Memory B cell (primary cell): ENCODE results near the gene IGSF10.
"Not testable (repeated sequence)": the region's sequence is repeated elsewhere in the genome, so short reads cannot be mapped to it uniquely, and the experiment has no call there.

ENCODE experiments used
- ATAC-seq: fragments of 150-1000 bp; cut with Tn5 transposase; 2 replicates; pipeline ENCODE4 v1.10.0; 2021; ENCODE audit warnings: low read depth, mild to moderate bottlenecking, moderate library complexity
- DNase-seq, 2 donors: peaks; one replicate each; pipeline ENCODE4 v3.0.0; 2022; ENCODE audit warnings: low spot score in 2 of 2
- H3K27ac Mint-ChIP-seq: one replicate; pipeline ENCODE4 v1.8.0; 2022; ENCODE audit warnings: mild to moderate bottlenecking, moderate library complexity, mixed read lengths
- H3K27me3 Mint-ChIP-seq: one replicate; pipeline ENCODE4 v1.8.0; 2022; ENCODE audit warnings: mixed read lengths
- H3K36me3 Mint-ChIP-seq: one replicate; pipeline ENCODE4 v1.8.0; 2022; ENCODE audit warnings: mild to moderate bottlenecking, mixed read lengths
- H3K4me1 Mint-ChIP-seq: one replicate; pipeline ENCODE4 v1.8.0; 2022; ENCODE audit warnings: mixed read lengths
- H3K4me3 Mint-ChIP-seq: one replicate; pipeline ENCODE4 v1.8.0; 2022; ENCODE audit warnings: mild to moderate bottlenecking, moderate library complexity, mixed read lengths
- H3K9me3 Mint-ChIP-seq: one replicate; pipeline ENCODE4 v1.8.0; 2022; ENCODE audit warnings: mixed read lengths

The IGSF10 gene

GRCh38 chr3:151460774-151461450, at the start of gene IGSF10:
IGSF10 (minus strand) TSS chr3:151461061; CDS start chr3:151458709, 2,352 bp downstream.
- Mint-ChIP-seq H3K36me3 (no peaks in the 10 kb centered on the region), H3K27me3 (peaks cover 6% of the 10 kb centered on the region), H3K9me3 (no peaks in the 10 kb centered on the region), H3K4me1 (peaks cover 3% of the 10 kb centered on the region), H3K4me3 (peak within 1 kb of the TSS; percentile 56), H3K27ac (no peak within 1 kb of the TSS)
- DNase-seq: no peak
- no peak for ATAC-seq

- ATAC-seq: not testable (repeated sequence)
Observed at GRCh38 chr3:151509468-151510135, 48.7 kb upstream of the IGSF10 start.

GRCh38 chr3:151504606-151505005, 43.7 kb upstream of the IGSF10 start:
- peaks cover 1% of the 10 kb centered on the region for H3K27me3 Mint-ChIP-seq
- H3K27ac Mint-ChIP-seq: no peak overlapping the region
- H3K4me3 Mint-ChIP-seq: no peak overlapping the region
- no peak for DNase-seq
- H3K36me3 Mint-ChIP-seq: no peaks in the 10 kb centered on the region
- no peaks in the 10 kb centered on the region for H3K4me1 Mint-ChIP-seq
- no peak for ATAC-seq
- H3K9me3 Mint-ChIP-seq: no peaks in the 10 kb centered on the region

More at GRCh38 chr3:151509468-151510135, 48.7 kb upstream of the IGSF10 start:
- not testable (repeated sequence) for DNase-seq, H3K36me3 Mint-ChIP-seq, H3K27me3 Mint-ChIP-seq, H3K27ac Mint-ChIP-seq, H3K4me3 Mint-ChIP-seq, H3K4me1 Mint-ChIP-seq, H3K9me3 Mint-ChIP-seq

GRCh38 chr3:151503074-151503473, 42.2 kb upstream of the IGSF10 start:
- Mint-ChIP-seq H3K4me3 (no peak overlapping the region), H3K9me3 (no peaks in the 10 kb centered on the region), H3K4me1 (no peaks in the 10 kb centered on the region), H3K27ac (no peak overlapping the region), H3K27me3 (peaks cover 1% of the 10 kb centered on the region), H3K36me3 (no peaks in the 10 kb centered on the region)
- DNase-seq: no peak
- ATAC-seq: no peak

- DNase-seq (no peak), ATAC-seq (no peak)
- Mint-ChIP-seq H3K27me3 (peaks cover 1% of the 10 kb centered on the region), H3K36me3 (no peaks in the 10 kb centered on the region), H3K4me1 (no peaks in the 10 kb centered on the region), H3K27ac (no peak overlapping the region), H3K4me3 (no peak overlapping the region), H3K9me3 (no peaks in the 10 kb centered on the region)
Observed at GRCh38 chr3:151501923-151502632, 41.2 kb upstream of the IGSF10 start.

- no peaks in the 10 kb centered on the region for H3K36me3 Mint-ChIP-seq
- H3K27me3 Mint-ChIP-seq: peaks cover 1% of the 10 kb centered on the region
- H3K4me3 Mint-ChIP-seq: no peak overlapping the region
- no peak overlapping the region for H3K27ac Mint-ChIP-seq
- ATAC-seq (no peak), DNase-seq (no peak)
- H3K9me3 Mint-ChIP-seq: no peaks in the 10 kb centered on the region
- no peaks in the 10 kb centered on the region for H3K4me1 Mint-ChIP-seq
Observed at GRCh38 chr3:151501171-151501922, 40.5 kb upstream of the IGSF10 start.

- Mint-ChIP-seq H3K27ac (no peak overlapping the region), H3K36me3 (no peaks in the 10 kb centered on the region), H3K27me3 (peaks cover 1% of the 10 kb centered on the region), H3K4me1 (no peaks in the 10 kb centered on the region), H3K4me3 (no peak overlapping the region), H3K9me3 (no peaks in the 10 kb centered on the region)
- ATAC-seq: no peak
- DNase-seq: no peak
Observed at GRCh38 chr3:151499168-151499567, 38.3 kb upstream of the IGSF10 start.

- Mint-ChIP-seq H3K36me3 (no peaks in the 10 kb centered on the region), H3K27ac (no peak overlapping the region), H3K4me1 (no peaks in the 10 kb centered on the region), H3K9me3 (peaks cover 5% of the 10 kb centered on the region), H3K4me3 (no peak overlapping the region), H3K27me3 (peaks cover 4% of the 10 kb centered on the region)
- no peak for DNase-seq
- no peak for ATAC-seq
Observed at GRCh38 chr3:151491525-151491924, 30.7 kb upstream of the IGSF10 start.

- not testable (repeated sequence) for H3K4me1 Mint-ChIP-seq
Observed at GRCh38 chr3:151487833-151488232, 27.0 kb upstream of the IGSF10 start.

GRCh38 chr3:151483961-151484520, 23.2 kb upstream of the IGSF10 start:
- no peak overlapping the region for H3K4me3 Mint-ChIP-seq
- DNase-seq: no peak
- no peaks in the 10 kb centered on the region for H3K4me1 Mint-ChIP-seq
- H3K27ac Mint-ChIP-seq: no peak overlapping the region
- peaks cover 14% of the 10 kb centered on the region for H3K27me3 Mint-ChIP-seq
- ATAC-seq: no peak
- peaks cover 16% of the 10 kb centered on the region for H3K9me3 Mint-ChIP-seq
- H3K36me3 Mint-ChIP-seq: peaks cover 4% of the 10 kb centered on the region

More at GRCh38 chr3:151487833-151488232, 27.0 kb upstream of the IGSF10 start:
- H3K4me3 Mint-ChIP-seq, H3K9me3 Mint-ChIP-seq, ATAC-seq, H3K36me3 Mint-ChIP-seq, DNase-seq, H3K27ac Mint-ChIP-seq: not testable (repeated sequence)
- peaks cover 11% of the 10 kb centered on the region for H3K27me3 Mint-ChIP-seq

GRCh38 chr3:151483488-151483887, 22.6 kb upstream of the IGSF10 start:
- Mint-ChIP-seq H3K9me3 (peaks cover 13% of the 10 kb centered on the region), H3K36me3 (peaks cover 4% of the 10 kb centered on the region), H3K4me3 (no peak overlapping the region), H3K27ac (no peak overlapping the region), H3K4me1 (no peaks in the 10 kb centered on the region), H3K27me3 (peaks cover 15% of the 10 kb centered on the region)
- ATAC-seq: no peak
- no peak for DNase-seq

GRCh38 chr3:151480492-151480891, 19.6 kb upstream of the IGSF10 start:
- H3K27ac Mint-ChIP-seq: no peak overlapping the region
- no peak overlapping the region for H3K4me3 Mint-ChIP-seq
- no peaks in the 10 kb centered on the region for H3K4me1 Mint-ChIP-seq
- no peak for DNase-seq
- H3K27me3 Mint-ChIP-seq: peaks cover 16% of the 10 kb centered on the region
- peaks cover 13% of the 10 kb centered on the region for H3K9me3 Mint-ChIP-seq
- ATAC-seq: no peak
- peaks cover 4% of the 10 kb centered on the region for H3K36me3 Mint-ChIP-seq

GRCh38 chr3:151479452-151479851, 18.6 kb upstream of the IGSF10 start:
- ATAC-seq (no peak), DNase-seq (no peak)
- Mint-ChIP-seq H3K4me3 (no peak overlapping the region), H3K27me3 (peaks cover 12% of the 10 kb centered on the region), H3K4me1 (no peaks in the 10 kb centered on the region), H3K9me3 (peaks cover 10% of the 10 kb centered on the region), H3K36me3 (peaks cover 4% of the 10 kb centered on the region), H3K27ac (no peak overlapping the region)
